ENCODE data around the gene MYBBP1A. TPM values are rescaled to one million over a fixed set of nuclear protein-coding genes. Genes with fewer than 3 reads are reported as not detected.

MYBBP1A gene
- total RNA-seq, 1 donor: 58.4 TPM

Other genes starting within 250 kb of the MYBBP1A start
- gene UBE2G1, start 188.7 kb downstream of the MYBBP1A start, total RNA-seq: 19.9 TPM
- 65.4 TPM for gene SPNS3, start 121.4 kb downstream of the MYBBP1A start, total RNA-seq
- gene SPNS2, start 56.5 kb downstream of the MYBBP1A start, total RNA-seq: 101 TPM
- not detected for gene GGT6, start 5.2 kb upstream of the MYBBP1A start, total RNA-seq
- gene SMTNL2, start 29.1 kb upstream of the MYBBP1A start, total RNA-seq: not detected
- gene ALOX15, start 86.3 kb upstream of the MYBBP1A start, total RNA-seq: 0.27 TPM
- gene PELP1, start 148.8 kb upstream of the MYBBP1A start, total RNA-seq: 52.5 TPM
- gene ARRB2, start 155.2 kb upstream of the MYBBP1A start, total RNA-seq: 63.0 TPM
- gene MED11, start 176.0 kb upstream of the MYBBP1A start, total RNA-seq: 12.9 TPM
- under 0.01 TPM for gene ZMYND15, start 184.4 kb upstream of the MYBBP1A start, total RNA-seq
- gene CXCL16, start 184.5 kb upstream of the MYBBP1A start, total RNA-seq: 0.27 TPM
- gene TM4SF5, start 216.5 kb upstream of the MYBBP1A start, total RNA-seq: not detected
- gene VMO1, start 231.0 kb upstream of the MYBBP1A start, total RNA-seq: not detected
- gene GLTPD2, start 233.6 kb upstream of the MYBBP1A start, total RNA-seq: not detected
- gene PSMB6, start 240.8 kb upstream of the MYBBP1A start, total RNA-seq: 116 TPM

All from hematopoietic multipotent progenitor cell (in vitro differentiated cells).